Heart left ventricle (tissue), 16 donors: ENCODE measurements around the gene C1QTNF2. TPM values are rescaled to one million over a fixed set of nuclear protein-coding genes. Genes with fewer than 3 reads are reported as not detected.

ENCODE experiments used
- ATAC-seq, 4 donors: fragments of 200-7000 bp; cut with Tn5 transposase; one replicate each; pipeline ENCODE4 v1.9.1; 2020 to 2022; ENCODE audit warnings: moderate library complexity in 4 of 4, mild to moderate bottlenecking in 3 of 4, moderate number of reproducible peaks in 1 of 4
- DNase-seq, 5 donors: peaks; one replicate each; pipeline ENCODE4 v3.0.0-alpha.2; 2020
- H3K27ac ChIP-seq, 12 donors: fragments of 200-600 bp; sonication (generic) in 4 of 12; one replicate each; pipeline versions ENCODE4 v1.5.0 to v1.8.0; 2016 to 2022; ENCODE audit warnings: mild to moderate bottlenecking in 2 of 12
- H3K27me3 ChIP-seq, 9 donors: fragments of 200-600 bp; sonication (generic) in 2 of 9; one replicate each; pipeline versions ENCODE4 v1.5.1 to v1.8.0; 2016 to 2022; ENCODE audit warnings: mild to moderate bottlenecking in 3 of 9
- H3K36me3 ChIP-seq, 9 donors: fragments of 200-600 bp; sonication (generic) in 2 of 9; one replicate each; pipeline versions ENCODE4 v1.5.0 to v1.8.0; 2018 to 2022; ENCODE audit warnings: mild to moderate bottlenecking in 2 of 9
- H3K4me1 ChIP-seq, 12 donors: fragments of 200-600 bp; sonication (generic) in 4 of 12; one replicate each; pipeline versions ENCODE4 v1.5.0 to v1.8.0; 2016 to 2022; ENCODE audit warnings: mild to moderate bottlenecking in 3 of 12
- H3K4me3 ChIP-seq, 12 donors: fragments of 200-600 bp; sonication (generic) in 4 of 12; one replicate each; pipeline versions ENCODE4 v1.5.0 to v1.8.0; 2017 to 2022; ENCODE audit warnings: mild to moderate bottlenecking in 9 of 12, moderate library complexity in 4 of 12
- H3K9me3 ChIP-seq, 12 donors: fragments of 200-600 bp; sonication (generic) in 4 of 12; one replicate each; pipeline versions ENCODE4 v1.5.0 to v1.8.0; 2016 to 2022; ENCODE audit warnings: mild to moderate bottlenecking in 1 of 12
- POLR2A ChIP-seq, 2 donors: fragments of 450-650 bp; IDR thresholded peaks; one replicate each; pipeline ENCODE4 v1.6.1; 2017; ENCODE audit warnings: antibody characterized with exemption in 2 of 2, mild to moderate bottlenecking in 2 of 2, moderate library complexity in 2 of 2
- WGBS, 4 donors: extraction: QIAGEN DNeasy Blood & Tissue Kit in 2 of 4; methylation state at CpG; one replicate each; pipeline versions ENCODE4 v1.1.5 to v1.1.7; 2013 to 2018; 5-methylcytosine and 5-hydroxymethylcytosine counted together
- intact Hi-C, 10 donors: fragments of 100-400 bp; cut with DNase I; formaldehyde crosslinking; loops; one replicate each; pipeline versions ENCODE4 v1.11.1 to v1.14.2; 2022
- polyA plus RNA-seq, 2 donors: library from polyadenylated mRNA; stranded (reverse); fragments of 200-250 nt; gene quantifications; one replicate each; pipeline ENCODE4 v1.2.3, GENCODE V29; 2013
- total RNA-seq, 9 donors: library from RNA; depleted of rRNA in 2 of 9; stranded (reverse); fragments of >200 nt in 2 of 9; fragmentation: NEBNext Ultra II Directional in 3 of 9; extraction: Animal tissue kit (Norgen Biotek cat#: 25700) in 3 of 9; gene quantifications; one replicate each; pipeline versions ENCODE4 v1.1.0 to v1.2.4, GENCODE V29; 2016 to 2023
- TF ChIP-seq, protein P1 (sequence below), 12 donors: fragments of 200-600 bp; sonication (generic) in 4 of 12; IDR thresholded peaks; one replicate each; pipeline versions ENCODE4 v1.5.0 to v1.8.0; 2018 to 2022; ENCODE audit warnings: antibody characterized with exemption in 12 of 12, mild to moderate bottlenecking in 5 of 12
- donor health status: ischemic (EF 13 %, LVEDD 7.1; RV severe dilation, severe dysfunction).
- donor health status: healthy with polysubstance abuse.
- donor health status: DM: no; HTN: yes; CAD: no.
- donor health status: DM: no; HTN: no; CAD: no.
- donor health status: ischemic (EF 25% LVEDD 6.9; RV normal size, moderate dysfunction).
- donor health status: ischemic (EF 25% LVEDD 5.7; RV mildly dilated, moderate dysfunction).
- donor health status: healthy.
- donor health status: DM: yes; HTN: yes; CAD: no.
- donor health status: ischemic (EF 35%, LVEDD 5.7; RV mildly dilated, moderate dysfunction).
- donor health status: nonischemic (EF 11% LVEDD 7.7; RV severe dilation, severe dysfunction).
- donor health status: DM: yes; HTN: yes; CAD: no.
- donor health status: PGD.
- donor health status: ischemic (EF 29% LVEDD 5.4; RV normal size, mild dysfunction).
- donor health status: nonischemic (EF 23%, LVEDD 6.1; RV moderate dilation, normal function).

C1QTNF2 gene
- total and polyA plus RNA-seq, 11 donors, result 0.44 to 1.6 (median 1.0) TPM

DNA sequence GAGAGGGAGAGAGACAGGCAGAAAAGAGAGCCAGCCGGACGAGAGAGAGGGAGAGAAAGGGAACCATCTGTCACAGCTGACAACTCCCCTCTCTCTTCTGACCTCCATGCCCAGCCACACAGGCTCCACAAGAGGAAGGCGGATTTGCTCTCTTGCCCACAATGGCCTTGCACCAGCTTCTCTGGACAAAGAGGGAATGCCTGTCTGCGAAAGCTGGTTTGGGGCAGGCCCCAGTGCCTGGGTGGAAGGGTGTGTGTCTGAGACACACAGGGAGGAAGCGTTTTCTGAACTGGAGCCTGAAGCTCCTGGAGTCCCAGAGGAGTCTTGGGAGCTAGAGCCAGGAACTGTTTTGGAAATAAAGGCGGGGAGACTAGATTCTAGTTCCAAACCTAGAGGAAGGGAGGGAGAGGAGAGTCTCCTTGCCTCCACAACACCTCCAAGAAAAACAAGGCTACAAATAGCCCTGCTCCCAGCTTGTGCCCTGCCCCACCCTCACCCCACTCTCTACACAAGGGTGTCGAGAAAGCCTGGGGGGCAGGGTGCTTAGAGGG is 12.5 kb downstream of the C1QTNF2 start:
- H3K4me3 ChIP-seq, result peak overlapping the region in 5 of 12 donors; percentile 1 to 34 (median 14)
- H3K27me3 ChIP-seq, result no peaks in the 10 kb centered on the region
- DNase-seq, result peak in 4 of 5 donors; percentile 53 to 70 (median 62)
- peaks cover 0 to 5% (median 0%) of the 10 kb centered on the region in 9 donors for H3K36me3 ChIP-seq
- no peaks in the 10 kb centered on the region for H3K9me3 ChIP-seq
- intact Hi-C loops, result no loop called here
- peak; percentile 60 to 84 (median 82) for ATAC-seq
- TF ChIP-seq POLR2A (IDR thresholded peaks at IDR 0.05), result no peak
- TF ChIP-seq, protein P1, sequence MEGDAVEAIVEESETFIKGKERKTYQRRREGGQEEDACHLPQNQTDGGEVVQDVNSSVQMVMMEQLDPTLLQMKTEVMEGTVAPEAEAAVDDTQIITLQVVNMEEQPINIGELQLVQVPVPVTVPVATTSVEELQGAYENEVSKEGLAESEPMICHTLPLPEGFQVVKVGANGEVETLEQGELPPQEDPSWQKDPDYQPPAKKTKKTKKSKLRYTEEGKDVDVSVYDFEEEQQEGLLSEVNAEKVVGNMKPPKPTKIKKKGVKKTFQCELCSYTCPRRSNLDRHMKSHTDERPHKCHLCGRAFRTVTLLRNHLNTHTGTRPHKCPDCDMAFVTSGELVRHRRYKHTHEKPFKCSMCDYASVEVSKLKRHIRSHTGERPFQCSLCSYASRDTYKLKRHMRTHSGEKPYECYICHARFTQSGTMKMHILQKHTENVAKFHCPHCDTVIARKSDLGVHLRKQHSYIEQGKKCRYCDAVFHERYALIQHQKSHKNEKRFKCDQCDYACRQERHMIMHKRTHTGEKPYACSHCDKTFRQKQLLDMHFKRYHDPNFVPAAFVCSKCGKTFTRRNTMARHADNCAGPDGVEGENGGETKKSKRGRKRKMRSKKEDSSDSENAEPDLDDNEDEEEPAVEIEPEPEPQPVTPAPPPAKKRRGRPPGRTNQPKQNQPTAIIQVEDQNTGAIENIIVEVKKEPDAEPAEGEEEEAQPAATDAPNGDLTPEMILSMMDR (IDR thresholded peaks at IDR 0.05), result no peak
- peak overlapping the region in 11 of 12 donors; percentile 15 to 85 (median 71) for H3K27ac ChIP-seq
- 42 to 56% (median 49%) methylated on average over 7 of the region's 7 CpGs for WGBS, 4 donors
- peaks cover 0 to 59% (median 24%) of the 10 kb centered on the region in 12 donors for H3K4me1 ChIP-seq

DNA sequence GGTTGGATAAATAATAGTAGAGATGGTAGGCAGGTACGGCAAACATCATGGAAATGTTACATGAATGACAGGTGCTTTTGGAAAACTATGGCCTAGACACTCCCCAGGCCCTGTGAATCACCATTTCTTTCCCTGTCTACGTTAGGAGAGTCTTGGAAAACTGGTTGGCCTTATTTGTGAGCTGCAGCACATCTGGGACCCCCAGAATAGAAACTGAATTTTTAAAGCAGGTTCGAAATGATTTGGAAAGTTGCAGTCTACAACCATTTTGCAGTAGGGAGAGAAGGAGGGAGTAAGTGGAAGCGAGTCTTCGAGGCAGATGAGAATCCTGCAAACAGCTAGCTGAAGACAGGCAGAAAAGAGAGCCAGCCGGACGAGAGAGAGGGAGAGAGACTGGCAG is 13.0 kb downstream of the C1QTNF2 start:
- Histone ChIP-seq H3K4me1 (peaks cover 0 to 54% (median 21%) of the 10 kb centered on the region in 12 donors), H3K9me3 (no peaks in the 10 kb centered on the region), H3K4me3 (peak overlapping the region in 4 of 12 donors; percentile 1 to 34 (median 22)), H3K27ac (peak overlapping the region in 11 of 12 donors; percentile 15 to 85 (median 60)), H3K27me3 (no peaks in the 10 kb centered on the region), H3K36me3 (peaks cover 0 to 5% (median 0%) of the 10 kb centered on the region in 9 donors)
- intact Hi-C loops, result no loop called here
- TF ChIP-seq, protein P1 (IDR thresholded peaks at IDR 0.05), result no peak
- no peak for TF ChIP-seq POLR2A (IDR thresholded peaks at IDR 0.05)
- ATAC-seq (peak in 2 of 4 donors; percentile 11 to 17), DNase-seq (no peak)
- 68 to 74% (median 72%) methylated on average over 7 of the region's 7 CpGs for WGBS, 4 donors

DNA sequence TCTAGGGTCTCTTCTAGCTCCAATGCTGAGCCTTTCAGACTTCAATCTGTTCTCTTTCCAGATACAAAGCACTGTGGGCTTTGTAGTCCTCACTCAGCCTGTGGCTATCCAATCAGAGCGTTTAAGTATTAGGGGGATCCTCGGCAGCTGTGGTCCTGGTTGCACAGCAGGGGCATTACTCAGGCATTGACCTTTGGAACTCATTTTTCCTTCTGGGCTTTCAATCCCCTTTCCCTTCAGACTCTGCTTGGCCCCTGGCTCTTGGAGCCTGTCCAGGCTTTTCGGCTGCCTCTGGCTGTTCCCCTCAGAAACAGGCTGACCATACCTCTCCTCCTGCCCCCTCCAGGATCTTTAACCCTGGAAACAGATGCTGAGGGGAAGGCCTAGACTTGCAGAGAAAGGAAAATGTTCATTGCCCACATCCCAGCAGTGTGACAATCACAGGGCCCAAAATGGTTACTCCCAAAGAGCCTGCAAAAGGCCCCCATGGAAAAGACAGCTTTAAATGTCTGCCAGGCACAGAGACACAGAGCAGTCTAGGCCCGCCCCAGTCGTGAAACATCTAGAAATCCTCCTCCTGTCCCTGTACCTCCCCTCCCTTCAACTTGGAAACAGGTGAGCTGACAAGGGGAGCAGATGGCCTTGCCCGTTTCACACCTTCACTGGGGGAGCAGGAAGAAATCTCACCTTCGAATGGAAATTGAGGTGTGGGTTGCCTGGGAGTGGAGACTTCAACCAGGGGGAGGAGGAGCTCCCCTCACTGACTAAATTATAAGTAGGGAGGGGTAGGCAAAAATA is 13.7 kb downstream of the C1QTNF2 start:
- Histone ChIP-seq H3K9me3 (no peaks in the 10 kb centered on the region), H3K4me3 (peak overlapping the region in 1 of 12 donors; percentile 1), H3K36me3 (peaks cover 0 to 5% (median 0%) of the 10 kb centered on the region in 9 donors), H3K4me1 (peaks cover 0 to 50% (median 20%) of the 10 kb centered on the region in 12 donors), H3K27me3 (no peaks in the 10 kb centered on the region), H3K27ac (peak overlapping the region in 10 of 12 donors; percentile 15 to 85 (median 46))
- WGBS, 4 donors, result 65 to 76% (median 69%) methylated on average over 7 of the region's 7 CpGs
- DNase-seq (no peak), ATAC-seq (no peak)
- intact Hi-C loops, result no loop called here
- TF ChIP-seq POLR2A (IDR thresholded peaks at IDR 0.05), result no peak
- TF ChIP-seq, protein P1 (IDR thresholded peaks at IDR 0.05), result no peak

DNA sequence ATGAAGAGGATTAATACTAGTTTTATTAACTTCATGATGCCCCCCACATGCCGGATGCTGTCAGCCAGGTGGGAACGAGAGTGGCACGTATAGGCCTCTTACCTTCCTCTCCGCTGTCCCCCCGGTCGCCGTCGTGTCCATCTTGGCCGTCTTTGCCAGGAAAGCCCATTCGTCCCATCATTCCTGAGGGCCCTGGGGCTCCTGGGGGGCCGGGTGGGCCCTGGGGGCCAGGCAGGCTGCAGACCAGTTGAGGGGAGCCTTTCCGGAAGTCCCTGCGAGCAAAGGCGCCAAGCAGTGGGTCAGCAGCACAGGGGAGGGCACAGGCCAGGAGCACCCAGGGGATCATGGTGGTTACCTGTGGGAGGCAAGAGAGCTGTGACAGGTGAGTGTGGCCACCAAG is 15.8 kb downstream of the C1QTNF2 start:
- TF ChIP-seq, protein P1 (IDR thresholded peaks at IDR 0.05), result no peak
- TF ChIP-seq POLR2A (IDR thresholded peaks at IDR 0.05), result no peak
- Histone ChIP-seq H3K27me3 (no peaks in the 10 kb centered on the region), H3K36me3 (peaks cover 0 to 7% (median 0%) of the 10 kb centered on the region in 9 donors), H3K4me3 (no peak overlapping the region), H3K27ac (no peak overlapping the region), H3K9me3 (no peaks in the 10 kb centered on the region), H3K4me1 (peaks cover 0 to 46% (median 16%) of the 10 kb centered on the region in 12 donors)
- intact Hi-C loops, result no loop called here
- DNase-seq, result no peak
- 96 to 99% (median 97%) methylated on average over 11 to 14 of the region's 14 CpGs for WGBS, 4 donors
- ATAC-seq, result no peak
